ENCODE results near the gene AKAP10.
"Not testable (repeated sequence)": the region's sequence is repeated elsewhere in the genome, so short reads cannot be mapped to it uniquely, and the experiment has no call there.

Gene AKAP10

GRCh38 chr17:19860647-19861177, 116.9 kb downstream of the AKAP10 start:
- DNase-seq, result not testable (repeated sequence)

DNA sequence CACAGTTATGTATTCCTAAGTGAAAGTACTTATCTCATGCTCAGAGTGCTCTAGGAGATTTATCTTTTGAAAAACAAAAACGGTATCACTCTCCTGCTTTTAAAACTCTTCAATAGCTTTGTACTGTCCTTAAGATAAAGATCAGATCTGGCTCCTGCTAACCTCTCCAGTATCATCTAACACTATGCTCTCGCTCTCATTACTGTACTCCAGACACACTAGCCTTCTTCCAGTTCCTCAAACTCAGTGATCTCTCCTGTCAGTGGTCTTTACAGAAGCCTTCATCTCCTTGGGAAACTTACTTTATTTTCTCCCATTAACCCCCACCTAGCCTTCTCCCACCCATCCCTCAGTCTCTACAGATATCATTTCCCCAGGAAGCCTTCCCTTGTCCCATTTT, 120.0 kb downstream of the AKAP10 start:
- DNase-seq, result no peak

Data from NCI-H1694 (cell line).